Measurements from ENCODE around the gene CCDC178.
A peak's percentile ranks its signal among the peaks of the same experiment; 100 is the strongest.
"Not testable (repeated sequence)": the region's sequence is repeated elsewhere in the genome, so short reads cannot be mapped to it uniquely, and the experiment has no call there.

CCDC178 gene

DNA sequence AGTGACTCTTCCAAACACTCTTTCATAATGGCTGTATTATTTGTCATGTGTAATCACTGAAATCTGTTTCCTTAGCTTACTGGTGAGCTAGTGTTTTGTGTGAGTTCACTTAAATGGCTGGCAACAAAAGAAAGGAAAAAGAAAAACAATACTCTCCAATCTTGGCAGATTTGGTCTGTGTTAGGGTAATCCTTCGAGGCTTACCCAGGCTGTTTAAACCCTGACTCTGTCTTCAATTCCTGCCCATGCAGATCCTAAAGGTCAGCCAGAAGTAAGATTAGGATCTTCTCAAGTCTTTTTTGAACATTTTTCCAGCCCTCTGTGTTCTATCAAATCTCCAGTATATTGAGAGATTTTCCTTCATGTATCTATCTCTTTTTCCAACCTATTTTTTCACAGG lies 85.3 kb downstream of the CCDC178 start:
- DNase-seq (ENCODE audit: low spot score): no peak

DNA sequence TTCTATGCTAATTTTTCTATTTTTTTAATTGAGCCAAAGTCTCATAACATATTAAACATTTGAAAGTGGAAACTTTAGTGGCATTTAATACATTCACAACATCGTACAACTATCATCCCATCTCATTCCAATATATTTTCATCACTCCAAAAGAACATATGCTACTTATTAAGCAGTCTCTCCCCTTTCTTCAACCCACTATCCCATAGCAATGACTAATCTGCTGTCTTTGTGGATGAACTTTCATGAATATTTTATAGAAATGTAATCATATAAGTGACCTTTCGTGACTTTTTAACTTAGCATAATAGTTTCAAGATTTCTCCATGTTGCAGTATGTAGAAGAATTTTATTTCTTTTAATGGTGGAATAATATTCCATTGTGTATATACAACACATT lies 90.3 kb downstream of the CCDC178 start:
- no peak for DNase-seq (ENCODE audit: low spot score)

DNA sequence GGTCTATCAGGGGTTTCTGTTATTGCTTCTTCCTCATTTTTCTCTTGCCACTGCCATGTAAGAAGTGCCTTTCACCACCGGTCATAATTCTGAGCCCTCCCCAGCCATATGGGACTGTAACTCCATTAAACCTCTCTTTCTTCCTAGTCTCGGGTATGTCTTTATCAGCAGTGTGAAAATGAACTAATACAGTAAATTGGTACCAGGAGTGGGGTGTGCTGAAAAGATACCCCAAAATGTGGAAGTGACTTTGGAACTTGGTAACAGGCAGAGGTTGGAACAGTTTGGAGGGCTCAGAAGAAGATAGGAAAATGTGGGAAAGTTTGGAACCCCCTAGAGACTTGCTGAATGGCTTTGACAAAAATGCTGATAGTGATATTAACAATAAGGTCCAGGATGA lies 100.8 kb downstream of the CCDC178 start:
- DNase-seq (ENCODE audit: low spot score): not testable (repeated sequence)

DNA sequence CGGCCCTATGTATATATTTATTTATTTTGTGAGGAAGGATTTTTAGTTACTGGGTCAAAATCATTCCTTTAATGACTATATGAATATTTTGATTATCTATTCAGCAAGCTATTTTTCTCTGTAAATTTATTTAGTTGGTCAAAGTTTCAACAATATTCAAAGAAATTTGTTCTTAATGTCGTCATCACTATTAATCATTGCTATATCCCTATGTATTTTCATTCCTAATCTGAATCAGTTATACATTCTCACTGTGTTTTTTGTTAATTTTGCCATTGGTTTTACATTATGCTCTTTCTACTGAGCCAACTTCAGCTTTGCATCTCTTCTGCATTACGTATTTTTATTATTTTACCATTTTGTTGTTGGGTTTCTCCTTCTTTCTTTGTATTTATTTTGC lies 105.7 kb downstream of the CCDC178 start:
- DNase-seq (ENCODE audit: low spot score): no peak

DNA sequence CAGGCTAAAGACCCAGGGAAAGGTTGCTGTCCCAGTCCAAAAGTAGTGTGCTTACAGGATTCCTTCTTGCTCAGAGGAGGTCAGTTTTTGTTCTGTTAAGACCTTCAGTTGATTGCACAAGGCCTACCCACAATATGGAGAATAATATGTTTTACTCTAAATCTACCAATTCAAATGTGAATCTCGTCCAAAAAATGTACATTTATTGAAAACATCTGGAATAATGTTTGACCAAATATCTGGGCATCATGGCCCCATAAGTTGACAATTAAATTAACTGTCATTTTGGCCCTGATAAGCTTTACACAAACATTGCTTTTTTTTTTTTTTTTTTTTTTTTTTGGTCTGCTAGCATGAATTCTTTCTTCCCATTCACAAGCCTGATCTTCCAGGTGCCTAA lies 109.8 kb downstream of the CCDC178 start:
- DNase-seq (ENCODE audit: low spot score): no peak

DNA sequence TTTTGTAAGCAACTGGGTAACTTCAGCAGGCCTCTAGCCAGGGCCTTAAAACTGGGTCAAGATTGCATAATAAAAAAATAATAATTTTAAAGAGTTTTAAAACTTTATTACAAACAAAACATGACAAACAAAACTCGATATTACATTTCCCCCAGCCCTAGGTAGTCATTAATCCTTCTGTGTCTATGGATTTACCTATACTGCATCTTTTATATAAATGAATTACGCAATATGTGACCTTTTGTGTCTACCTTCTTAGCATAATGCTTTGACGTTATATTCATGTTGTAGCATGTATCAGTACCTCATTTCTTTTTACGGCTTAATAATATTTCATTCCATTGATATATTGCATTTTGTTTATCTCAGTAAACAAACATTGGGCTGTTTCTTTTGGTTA lies 113.5 kb downstream of the CCDC178 start:
- DNase-seq (ENCODE audit: low spot score): no peak

DNA sequence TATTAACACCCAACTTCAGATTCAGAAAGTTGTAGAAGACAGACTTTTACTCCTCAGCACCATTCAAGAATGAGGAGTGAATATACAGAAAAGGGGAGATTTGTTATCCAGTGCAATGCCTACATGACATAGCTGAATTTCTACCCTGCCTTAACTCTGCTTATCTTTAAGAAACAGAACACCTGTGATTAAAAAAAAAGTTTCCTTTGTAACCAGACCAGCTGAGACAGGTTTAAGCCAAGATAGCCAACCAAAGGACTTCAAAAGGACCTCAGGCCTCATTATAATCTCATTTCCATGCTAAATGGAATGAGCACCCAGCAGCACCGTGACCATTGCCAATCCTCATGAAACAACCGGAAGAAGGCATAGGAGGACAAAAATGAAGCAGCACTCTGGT lies 122.9 kb downstream of the CCDC178 start:
- DNase-seq (ENCODE audit: low spot score): no peak

DNA sequence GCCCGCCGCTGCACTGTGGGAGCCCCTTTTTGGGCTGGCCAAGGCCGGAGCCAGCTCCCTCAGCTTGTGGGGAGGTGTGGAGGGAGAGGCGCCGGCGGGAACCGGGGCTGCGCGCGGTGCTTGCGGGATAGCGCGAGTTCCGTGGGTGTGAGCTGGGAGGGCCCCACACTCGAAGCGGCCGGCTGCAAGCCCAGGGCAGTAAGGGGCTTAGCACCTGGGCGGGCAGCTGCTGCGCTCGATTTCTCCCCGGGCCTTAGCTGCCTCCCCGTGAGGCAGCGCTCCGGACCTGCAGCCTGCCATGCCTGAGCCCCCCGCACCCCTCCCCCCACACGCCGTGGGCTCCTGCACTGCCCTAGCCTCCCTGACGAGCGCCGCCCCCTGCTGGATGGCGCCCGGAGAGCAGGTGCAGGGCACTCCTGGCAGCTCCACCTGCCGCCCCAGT lies 124.4 kb downstream of the CCDC178 start:
- DNase-seq (ENCODE audit: low spot score): peak; percentile 29

DNA sequence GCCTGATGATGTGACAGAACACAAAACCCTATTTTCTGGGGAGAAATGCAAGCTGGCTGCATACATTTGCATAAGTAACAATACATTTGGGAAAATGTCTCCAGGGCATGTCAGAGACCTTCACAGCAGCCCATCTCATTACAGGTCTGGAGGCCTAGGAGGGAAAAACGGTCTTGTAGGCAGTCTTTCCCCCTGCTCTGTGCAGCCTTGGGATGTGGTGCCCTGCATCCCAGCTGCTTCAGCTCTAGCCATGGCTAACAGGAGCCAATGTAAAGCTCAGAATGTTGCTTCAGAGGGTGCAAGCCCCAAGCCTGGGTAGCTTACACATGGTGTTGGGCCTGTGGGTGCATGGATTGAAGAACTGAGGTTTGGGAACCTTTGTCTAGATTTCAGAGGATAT lies 133.0 kb downstream of the CCDC178 start:
- no peak for DNase-seq (ENCODE audit: low spot score)

DNA sequence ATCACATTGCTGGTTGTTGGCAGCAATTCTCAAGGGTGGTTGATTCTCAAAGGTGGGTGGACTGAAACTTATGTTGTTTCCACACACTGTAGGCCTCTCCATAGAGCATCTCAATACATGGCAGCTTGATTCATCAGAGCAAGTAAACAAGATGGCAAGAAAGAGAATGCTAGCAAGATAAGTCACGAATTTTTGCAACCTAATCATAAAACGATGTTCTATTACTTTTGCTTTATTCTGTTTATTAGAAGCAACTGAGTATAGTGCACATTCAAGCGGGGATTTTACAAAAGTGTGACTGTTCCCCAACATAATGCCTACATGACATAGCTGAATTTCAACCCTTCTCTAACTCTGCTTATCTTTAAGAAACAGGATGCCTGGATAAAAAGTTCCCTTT lies 136.2 kb downstream of the CCDC178 start:
- no peak for DNase-seq (ENCODE audit: low spot score)

DNA sequence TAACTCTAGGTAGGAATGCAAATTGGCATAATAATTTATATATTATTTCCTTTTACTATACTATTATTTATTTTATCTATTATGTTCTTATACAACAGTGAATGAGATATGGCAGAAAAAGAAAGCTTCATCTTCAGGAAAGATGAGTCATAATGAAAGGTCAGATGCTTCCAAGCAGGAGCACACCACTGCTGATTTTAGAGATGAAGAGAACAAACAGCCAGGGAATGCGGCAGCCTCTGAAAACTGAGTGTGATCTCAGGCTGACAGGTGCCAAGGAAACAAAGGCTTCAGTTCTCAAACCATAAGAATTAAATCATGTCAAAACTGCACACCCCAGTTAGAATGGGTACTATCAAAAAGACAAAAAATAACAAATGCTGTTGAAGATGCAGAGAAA lies 149.0 kb downstream of the CCDC178 start:
- no peak for DNase-seq (ENCODE audit: low spot score)

DNA sequence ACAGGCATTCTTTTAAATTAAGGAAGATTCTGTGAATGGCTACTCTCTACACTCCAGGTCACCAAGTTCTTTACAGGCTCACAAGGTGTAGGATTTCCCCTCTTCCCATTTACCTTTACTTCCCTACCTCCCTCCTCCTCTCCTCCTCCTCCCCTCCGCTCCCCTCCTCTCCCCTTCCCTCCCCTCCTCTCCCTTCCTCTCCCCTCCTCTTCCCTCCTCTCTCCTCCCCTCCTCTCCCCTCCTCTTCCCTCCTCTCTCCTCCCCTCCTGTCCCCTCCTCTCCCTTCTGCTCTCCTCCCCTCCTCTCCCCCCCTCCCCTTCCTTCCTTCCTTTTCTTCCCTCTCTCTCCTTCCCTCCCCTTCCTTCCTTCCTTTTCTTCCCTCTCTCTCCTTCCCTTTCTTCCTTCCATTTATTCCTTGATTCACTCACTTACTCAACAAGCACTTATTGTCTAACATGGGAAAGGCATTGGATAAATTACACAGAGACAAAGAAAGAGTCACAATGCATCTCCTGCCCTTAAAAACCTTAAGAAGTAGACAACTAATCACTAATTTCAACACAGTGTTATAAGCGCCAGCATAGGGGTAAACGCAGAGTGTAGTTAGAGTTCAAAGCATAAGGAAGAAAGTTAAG lies 152.3 kb downstream of the CCDC178 start:
- DNase-seq (ENCODE audit: low spot score): no peak

DNA sequence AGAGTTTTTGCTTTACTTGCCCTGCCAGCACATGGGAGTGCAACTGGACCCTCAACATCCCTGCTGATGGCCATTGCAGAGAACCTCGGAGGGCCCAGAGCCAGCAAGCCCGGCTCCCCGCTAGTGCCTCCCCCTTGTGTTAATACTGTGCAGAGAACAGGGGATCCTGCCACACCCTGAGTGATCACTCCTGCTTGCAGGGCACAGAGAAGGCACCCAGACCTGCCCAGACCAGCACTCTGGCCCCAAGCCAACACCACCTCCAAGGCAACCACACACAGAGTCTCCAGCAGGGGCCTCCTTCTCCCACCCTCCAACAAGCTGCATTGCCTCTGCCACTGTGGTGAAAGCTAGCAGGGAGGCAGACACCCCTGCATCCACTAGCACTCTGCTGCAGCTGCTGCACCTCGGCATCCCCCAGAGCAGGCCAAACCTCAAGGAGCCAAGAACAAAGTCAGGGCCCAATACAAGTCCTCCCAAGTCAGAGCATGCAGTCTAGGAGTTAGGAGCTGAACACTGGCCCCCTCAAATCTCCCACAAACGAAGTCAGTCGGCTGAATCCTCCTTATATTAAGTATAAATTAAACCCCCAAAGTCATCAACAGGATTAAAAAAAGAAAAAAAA lies 157.7 kb downstream of the CCDC178 start:
- DNase-seq (ENCODE audit: low spot score): no peak

DNA sequence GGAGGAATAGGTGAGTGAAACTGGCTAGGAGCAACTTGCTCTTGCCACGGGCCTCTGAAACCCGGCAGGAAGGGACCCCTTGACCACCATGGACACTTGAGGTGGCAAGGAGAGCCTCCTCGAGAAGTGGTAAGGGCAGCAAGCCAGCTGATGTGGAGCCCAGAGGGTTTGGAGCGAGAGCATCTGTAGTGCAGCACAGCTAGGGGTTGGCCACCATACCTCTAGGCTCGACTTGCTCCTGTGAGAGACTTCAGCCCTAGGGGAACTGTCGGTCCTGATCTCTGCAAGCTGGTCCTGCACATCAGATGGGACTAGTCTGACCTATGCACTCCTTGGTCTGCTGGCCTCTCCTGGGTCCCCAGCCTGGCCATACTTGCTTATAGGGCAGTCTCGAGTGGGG lies 158.4 kb downstream of the CCDC178 start:
- no peak for DNase-seq (ENCODE audit: low spot score)

DNA sequence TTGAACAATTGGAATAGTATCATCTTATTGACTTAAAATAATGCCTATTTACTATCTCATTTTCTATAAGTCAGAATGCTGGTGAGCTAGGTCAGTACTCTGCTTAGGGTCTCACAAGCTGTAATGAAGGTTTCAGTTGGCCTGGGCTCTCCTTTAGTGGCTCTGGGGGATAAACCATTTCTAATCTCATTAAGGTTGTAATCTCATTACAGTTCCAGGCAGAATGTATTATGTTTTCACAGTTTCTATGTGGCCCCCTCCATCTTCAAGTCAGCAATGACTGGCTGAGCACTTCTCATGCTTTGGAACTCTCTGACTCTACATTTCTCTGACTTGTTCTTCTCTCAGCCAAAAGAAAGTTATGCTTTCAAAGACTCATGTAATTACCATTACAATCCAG lies 163.1 kb downstream of the CCDC178 start:
- no peak for DNase-seq (ENCODE audit: low spot score)

DNA sequence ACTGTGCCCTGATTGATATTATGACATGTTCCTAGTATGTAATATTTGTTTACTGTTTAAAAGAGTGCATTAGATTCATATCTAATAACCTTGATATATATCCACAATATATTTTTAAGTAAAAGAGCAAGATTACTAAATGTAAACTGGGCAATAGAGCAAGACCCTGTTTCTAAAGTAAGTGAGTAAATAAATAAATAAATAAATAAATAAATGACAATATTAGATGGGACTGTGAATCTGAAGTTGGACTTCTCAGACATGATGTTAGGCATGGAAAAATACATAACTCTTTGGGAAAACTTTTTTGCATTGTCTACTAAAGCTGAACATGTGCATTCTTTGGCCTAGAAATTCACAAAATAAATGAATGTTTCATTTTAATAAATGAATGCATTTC lies 164.7 kb downstream of the CCDC178 start:
- no peak for DNase-seq (ENCODE audit: low spot score)

DNA sequence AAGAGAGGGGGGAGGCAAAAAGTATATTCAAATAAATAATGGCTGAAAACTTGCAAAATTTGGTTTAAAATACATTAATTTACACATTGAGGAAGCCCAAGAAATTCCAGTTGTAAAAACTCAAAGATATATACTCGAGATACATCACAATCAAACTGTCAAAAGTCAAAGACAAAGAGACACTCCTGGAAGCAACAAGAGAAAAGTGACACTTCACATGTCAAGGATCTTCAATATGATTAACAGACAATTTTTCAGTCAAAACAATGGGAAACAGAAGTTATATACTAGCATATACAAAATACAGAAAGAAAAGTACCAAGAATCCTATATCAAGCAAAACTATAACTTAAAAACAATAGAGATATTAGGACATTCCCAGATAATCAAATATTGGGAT lies 170.2 kb downstream of the CCDC178 start:
- DNase-seq (ENCODE audit: low spot score): no peak

DNA sequence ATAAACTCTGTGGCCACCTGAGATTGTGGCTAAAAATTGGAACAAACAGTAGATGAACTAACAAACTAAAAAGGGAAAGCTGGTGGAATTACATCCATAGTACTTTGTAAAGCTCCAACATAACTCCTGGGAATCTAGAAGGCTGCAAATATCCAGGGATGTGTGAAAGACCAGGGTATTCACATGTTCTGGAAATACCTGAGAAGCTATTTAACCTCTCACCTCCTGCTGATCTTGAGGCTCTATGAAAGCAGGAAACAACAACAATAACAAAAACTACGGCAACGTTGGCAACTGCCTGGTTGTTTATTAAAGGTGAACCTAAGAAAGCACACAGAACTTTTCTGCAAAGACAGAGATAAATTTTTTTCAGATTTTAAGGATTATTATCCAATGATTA lies 171.3 kb downstream of the CCDC178 start:
- no peak for DNase-seq (ENCODE audit: low spot score)

DNA sequence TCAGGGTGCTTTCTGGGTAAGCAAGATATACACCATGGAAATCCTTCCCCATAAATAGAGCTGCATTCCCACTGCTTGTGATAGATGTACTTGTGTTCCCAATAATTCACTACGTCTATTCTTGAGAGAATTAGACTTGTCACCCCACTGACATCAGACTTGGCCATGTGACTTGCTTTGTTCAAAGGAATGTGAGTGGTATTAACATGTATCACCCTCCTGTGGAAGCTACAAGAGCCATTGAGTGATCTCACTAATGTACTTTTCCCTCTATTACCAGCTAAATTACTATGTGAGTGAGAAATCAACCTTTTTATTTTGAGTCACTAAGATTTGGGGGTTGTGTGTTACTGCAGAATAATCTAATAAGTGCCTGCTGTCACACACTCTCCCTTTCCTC lies 176.0 kb downstream of the CCDC178 start:
- no peak for DNase-seq (ENCODE audit: low spot score)

DNA sequence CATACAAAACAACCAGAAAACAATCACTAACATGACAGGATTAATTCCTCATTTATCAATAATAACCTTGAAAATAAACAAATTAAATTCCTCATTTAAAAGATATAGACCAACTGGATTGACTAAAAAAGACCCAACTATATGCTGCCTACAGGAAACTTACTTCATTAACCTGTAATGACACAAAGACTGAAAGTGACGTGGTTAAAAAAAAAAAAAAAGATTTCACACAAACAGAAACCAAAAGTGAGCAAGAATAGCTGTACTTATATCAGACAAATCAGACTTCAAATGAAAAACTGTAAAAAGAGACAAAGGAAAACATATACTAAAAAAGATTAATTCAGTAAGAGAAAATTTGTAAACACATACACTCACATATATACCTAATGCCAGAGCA lies 201.2 kb downstream of the CCDC178 start:
- DNase-seq (ENCODE audit: low spot score): no peak

DNA sequence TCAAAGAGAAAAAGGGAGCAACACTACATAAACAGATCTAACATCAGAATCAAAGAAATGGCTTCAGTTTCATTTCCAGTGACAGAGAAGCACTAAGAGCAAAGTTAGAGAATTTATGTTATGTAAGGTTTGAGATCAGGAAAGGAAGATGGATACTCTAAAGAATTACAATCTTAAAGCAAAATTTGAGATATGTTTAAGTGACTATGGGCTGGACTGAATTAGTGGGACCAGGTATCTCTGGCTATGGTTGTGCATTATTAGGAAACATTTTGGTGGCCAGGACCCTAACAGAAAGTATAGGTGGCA lies 208.2 kb downstream of the CCDC178 start:
- DNase-seq (ENCODE audit: low spot score): no peak

DNA sequence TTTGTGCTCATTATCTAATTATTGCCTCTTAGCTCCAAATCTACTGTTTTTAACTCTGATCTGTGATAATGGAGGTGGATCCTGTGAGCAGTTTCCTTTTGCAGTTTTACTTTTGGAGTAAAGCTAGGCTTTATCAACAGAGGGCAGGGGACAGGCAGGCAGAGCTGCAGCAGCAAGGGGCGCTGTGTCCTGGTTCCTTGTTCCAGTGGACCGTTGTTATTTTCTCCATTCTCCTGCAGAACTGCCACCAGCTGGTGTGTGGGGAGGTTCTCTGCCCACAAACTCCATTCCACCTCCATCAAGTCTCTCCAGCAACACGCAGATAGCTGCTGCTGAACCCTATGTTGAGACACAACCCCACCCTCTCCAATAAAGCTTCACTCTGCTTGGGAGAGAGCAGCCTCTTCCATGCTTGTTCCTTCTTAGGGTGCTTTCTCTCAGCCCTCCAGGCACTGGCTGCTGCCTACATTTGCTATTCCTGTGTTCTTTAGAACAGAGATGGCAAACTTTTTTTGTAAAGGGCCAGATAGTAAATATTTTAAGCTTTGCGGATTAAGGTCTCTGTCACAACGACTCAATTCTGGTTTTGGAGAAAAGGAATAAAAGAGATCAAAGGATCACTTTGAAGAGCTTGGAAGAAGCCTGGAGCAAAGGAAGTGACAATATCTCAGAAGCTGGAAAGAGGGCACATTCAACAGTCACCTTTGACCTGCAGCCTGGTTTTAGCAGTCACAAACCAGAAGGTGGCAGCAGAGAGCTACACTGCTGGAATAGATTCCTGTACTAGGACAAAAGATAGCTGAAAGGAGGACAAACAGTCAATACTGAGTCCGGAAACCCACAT lies 208.8 kb downstream of the CCDC178 start:
- DNase-seq (ENCODE audit: low spot score): peak; percentile 68

DNA sequence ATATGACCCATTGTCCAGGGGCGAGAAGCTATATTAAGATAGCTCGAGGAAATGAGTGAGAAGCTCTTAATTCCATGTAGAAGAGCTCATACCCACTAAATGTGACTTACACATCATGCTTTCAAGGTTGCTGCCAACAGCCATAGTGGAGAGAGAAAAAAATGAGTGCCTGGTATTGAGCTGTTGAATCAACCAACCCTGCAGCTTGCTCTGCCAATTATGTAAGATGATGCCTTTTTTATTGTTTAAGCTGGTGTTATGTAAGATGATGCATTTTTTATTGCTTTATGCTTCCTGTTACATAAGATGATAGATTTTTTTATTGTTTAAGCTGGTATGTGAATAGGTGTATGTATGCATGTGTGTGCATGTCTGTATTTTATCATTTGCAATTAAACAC lies 228.2 kb downstream of the CCDC178 start:
- peak; percentile 8 for DNase-seq (ENCODE audit: low spot score)
